NOMO-1 (cell line): ENCODE results near the gene PAOX.
"Not testable (repeated sequence)": the region's sequence is repeated elsewhere in the genome, so short reads cannot be mapped to it uniquely, and the experiment has no call there.

Experiments used
- DNase-seq, 2 experiments: peaks; one replicate each; lab custom pipeline; 2025; ENCODE audit not compliant: unreplicated experiment in 2 of 2; lab: John Stamatoyannopoulos, UW

Gene PAOX

DNA sequence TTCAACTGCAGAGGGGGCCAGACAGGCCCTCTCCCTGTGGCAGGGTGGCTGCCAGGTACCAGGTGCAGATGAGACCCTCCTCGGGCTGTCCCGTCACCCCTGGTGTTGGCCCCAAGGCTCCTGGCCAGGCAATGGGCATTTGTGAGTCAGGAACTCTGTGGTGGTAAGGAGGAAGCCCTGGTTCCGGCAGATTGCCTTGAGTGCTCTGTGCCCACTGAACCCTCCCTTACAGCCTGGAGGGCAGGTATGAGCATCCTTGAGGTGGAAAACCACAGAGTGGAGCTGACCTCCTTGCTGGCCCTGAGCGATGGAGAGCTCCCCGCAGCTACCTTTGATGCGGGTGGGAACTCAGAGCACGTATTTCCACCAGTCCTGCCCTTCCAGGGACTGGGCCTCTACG lies 2.0 kb downstream of the PAOX start:
- no peak for DNase-seq

DNA sequence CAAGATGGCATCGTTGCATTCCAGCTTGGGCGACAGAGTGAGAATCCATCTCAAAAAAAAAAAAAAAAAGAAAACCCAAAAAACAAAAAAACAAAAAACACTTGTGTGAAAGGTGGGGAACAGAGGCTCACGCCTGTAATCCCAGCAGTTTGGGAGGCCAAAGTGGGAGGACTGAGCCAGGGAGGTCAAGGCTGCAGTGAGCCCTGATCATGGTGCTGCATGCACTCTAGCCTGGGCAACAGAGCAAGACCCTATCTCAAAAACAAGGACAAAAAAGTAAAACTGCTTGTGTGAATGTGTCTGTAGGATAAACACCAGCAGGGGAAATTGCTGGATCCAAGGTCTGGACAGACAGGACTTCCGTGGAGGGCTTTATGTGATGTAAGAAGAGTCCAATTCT lies 4.5 kb downstream of the PAOX start:
- no peak for DNase-seq

DNA sequence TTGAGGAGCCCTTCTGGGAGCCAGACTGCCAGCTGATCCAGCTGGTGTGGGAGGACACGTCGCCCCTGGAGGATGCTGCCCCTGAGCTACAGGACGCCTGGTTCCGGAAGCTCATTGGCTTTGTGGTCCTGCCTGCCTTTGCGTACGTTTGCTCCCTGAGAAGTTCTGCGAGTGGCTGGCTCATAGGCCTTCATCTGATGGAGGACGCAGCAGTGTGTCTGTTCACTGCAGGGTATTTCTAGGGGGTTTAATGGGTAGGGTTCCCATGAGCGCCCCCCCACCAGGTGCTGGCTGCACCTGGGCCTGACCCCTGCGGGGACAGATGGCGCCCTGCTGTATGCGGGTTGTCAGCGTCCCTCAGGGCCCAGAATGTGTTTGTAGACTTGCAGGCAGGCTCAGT lies 5.0 kb downstream of the PAOX start:
- no peak for DNase-seq

DNA sequence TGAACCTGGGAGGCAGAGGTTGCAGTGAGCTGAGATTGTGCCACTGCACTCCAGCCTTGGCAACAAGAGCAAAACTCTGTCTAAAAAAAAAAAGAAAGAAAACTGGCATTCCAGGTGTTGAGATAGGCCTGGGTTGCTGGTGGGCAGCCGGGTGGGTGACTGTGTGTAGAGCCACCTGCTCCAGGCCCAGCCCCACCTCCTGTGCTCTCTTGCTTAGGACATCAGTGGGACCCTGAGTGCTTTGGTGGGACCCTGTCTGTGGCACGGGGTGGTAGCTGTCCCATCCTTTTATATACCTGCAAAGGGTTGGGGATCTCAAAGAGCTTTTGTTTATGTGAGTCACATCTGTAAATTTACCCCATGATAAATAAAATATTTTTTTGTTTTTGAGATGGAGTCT lies 6.2 kb downstream of the PAOX start:
- no peak for DNase-seq

DNA sequence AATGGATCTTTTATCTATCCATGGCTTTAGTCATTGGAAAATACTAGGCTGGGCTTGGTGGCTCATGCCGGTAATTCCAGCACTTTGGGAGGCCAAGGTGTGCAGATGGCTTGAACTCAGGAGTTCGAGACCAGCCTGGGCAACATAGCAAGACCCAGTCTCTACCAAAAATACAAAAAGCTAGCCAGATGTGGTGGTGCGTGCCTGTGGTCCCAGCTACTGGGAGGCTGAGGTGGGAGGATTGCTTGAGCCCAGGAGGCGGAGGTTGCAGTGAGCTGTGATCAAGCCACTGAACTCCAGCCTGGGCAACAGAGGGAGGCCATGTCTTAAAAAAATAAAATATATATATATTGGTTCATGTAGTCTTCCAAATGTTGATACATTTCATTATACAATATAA lies 7.9 kb downstream of the PAOX start:
- DNase-seq, result not testable (repeated sequence)

DNA sequence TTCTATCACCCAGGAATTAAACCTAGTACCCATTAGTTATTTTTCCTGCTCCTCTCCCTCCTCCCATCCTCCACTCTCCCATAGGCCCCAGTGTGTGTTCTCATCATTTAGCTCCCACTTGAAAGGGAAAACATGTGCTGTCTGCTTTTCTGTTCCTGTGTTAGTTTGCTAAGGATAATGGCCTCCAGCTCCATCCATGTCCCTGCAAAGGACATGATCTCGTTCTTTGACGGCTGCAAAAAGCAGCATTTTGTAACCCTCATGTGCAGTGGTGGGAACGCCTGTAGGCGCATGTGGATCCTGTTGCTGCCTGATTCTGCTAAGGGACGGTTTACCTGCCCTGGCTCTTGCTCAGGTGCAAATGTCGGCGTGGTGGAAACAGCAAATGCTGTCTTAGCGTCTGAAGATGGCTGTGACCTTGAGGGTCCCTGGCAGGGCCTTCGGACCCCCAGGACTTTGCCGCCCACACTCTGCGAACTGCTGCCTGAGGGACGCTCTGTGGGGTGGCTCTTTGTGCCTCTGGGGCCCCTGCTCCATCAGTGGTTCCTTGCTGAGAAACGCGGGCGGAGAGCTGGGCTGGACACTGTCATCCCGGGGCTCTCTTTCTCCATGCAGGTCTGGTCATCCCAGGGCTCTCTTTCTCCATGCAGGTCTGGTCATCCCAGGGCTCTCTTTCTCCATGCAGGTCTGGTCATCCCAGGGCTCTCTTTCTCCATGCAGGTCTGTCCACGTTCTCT lies 9.3 kb downstream of the PAOX start:
- no peak for DNase-seq

DNA sequence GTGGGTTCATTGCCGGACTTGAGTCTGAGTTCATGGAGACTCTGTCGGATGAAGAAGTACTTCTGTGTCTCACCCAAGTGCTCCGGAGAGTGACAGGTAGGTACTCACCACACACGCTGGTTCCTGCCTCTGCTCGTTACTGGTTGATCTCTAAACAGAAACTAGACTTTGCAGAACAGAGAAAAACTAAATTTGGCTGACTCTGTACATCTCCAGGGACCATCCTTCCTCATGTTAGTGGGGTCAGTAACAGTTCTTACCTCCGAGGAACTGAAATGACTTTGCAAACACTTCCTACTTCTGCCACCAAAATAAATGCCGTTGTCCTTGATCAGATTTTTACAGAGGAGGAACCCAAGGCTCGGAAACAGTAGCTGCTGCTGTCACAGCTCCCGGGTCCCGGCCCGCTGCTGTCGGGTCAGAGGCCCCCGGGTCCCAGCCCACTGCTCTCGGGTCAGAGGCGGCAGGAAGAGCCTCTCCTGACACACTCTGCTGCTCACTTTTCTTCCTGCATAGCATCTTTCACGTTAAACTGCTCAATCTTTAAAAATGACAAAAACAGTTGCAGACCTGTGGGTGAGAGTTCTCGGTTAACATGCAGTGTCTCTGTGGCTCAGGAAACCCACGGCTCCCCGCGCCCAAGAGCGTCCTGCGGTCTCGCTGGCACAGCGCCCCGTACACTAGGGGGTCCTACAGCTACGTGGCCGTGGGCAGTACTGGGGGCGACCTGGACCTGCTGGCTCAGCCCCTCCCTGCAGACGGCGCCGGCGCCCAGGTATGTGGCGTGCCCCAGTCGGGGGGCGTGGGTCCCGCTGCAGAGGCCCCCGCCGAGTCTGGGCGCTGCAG lies 10.1 kb downstream of the PAOX start:
- peak; percentile 39 to 78 for DNase-seq

DNA sequence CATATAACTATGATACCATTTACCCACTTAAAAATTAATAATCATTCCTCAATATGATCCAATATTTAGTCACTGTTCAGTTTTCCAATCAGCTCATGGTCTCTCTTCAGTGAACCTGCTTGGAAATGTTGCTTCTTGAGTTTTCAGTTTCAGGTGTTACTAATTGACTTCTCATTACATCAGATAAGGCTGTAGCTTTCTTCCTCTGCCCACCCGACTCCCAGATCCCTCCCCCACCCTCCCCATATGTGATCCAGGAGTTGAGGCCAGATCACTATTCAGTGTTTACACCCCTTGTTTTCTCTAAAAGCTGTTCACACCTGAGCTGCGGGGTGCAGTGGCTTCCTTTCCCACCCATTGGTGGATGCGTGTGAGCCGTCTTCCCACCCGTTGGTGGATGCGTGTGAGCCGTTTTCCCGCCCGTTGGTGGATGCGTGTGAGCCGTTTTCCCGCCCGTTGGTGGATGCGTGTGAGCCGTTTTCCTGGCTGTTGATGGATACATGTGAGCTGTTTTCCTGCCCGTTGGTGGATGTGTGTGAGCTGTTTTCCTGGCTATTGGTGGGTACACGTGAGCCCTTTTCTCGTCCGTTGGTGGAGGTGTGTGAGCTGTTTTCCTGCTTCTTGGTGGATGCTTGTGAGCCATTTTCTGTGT lies 11.7 kb downstream of the PAOX start:
- no peak for DNase-seq

DNA sequence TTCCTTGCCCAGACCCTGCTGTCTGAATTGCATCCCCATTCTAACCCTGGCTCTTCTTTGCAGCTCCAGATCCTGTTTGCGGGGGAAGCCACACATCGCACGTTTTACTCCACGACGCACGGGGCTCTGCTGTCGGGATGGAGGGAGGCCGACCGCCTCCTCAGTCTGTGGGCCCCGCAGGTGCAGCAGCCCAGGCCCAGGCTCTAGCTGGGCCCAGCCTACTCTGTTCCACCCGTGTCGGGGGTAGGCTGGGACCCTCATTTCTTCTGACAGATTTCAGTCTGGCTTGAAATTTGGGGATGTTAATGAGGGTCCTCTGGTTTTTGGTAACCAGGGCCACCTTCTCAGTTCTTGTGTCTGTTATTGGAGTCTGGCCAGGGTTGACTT lies 12.2 kb downstream of the PAOX start:
- no peak for DNase-seq

DNA sequence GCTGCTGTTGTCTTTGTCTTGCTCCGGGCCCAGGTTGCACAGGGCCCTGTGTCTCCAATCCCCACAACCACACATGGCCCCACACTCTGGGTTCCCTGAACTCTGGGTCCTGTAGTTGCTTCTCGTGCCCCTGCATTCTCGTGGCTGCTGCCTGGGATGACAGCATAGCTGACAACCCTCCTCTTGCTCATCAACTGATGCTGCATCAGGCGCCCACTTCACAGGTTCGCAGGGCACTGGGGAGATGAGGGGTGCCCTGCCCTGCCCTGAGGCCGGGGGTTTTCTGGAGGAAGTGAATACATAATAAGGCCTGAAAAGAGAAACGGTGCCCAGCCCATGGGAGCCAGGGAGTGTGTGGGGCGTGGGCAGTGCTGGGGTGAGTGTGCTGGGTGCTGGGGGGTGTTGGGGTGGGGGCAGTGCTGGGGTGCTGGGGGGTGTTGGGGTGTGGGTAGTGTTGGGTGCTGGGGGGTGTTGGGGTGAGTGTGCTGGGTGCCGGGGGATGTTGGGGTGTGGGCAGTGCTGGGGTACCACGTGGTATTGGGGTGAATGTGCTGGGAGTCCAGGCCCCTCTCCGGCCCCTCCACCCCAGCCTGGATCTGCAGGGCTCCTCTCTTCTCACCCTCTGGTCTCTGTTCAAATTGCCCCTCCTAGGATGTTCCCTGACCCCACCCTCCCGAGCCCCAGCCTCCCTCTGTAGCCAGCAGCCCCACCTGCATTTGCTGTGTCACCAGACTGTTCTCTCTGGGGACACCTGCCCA lies 12.9 kb downstream of the PAOX start:
- no peak for DNase-seq

DNA sequence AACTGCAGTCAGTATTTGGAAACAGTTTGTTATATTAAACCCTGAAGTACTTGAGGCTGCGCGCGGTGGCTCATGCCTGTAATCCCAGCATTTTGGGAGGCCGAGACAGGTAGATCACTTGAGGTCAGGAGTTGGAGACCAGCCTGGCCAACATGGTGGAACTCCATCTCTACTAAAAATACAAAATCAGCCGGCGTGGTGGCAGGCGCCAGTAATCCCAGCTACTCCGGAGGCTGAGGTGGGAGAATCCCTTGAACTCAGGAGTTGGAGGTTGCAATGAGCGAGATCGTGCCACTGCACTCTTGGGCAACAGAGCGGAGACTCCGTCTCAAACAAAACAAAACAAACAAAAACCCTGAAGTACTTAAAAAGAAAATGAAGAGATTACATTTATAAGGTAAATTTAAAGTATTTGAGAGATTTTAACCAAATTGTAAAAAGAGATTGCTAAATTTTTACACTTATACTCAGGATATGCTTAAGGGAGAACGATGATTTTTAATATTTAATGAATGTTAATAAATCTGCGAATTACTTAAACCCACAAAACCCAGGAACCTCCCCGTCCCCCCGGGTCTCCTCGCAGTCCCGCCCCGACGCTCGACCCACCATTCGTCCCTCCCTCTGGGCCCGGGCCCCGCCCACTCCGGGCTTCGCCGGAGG lies 14.5 kb downstream of the PAOX start:
- no peak for DNase-seq

DNA sequence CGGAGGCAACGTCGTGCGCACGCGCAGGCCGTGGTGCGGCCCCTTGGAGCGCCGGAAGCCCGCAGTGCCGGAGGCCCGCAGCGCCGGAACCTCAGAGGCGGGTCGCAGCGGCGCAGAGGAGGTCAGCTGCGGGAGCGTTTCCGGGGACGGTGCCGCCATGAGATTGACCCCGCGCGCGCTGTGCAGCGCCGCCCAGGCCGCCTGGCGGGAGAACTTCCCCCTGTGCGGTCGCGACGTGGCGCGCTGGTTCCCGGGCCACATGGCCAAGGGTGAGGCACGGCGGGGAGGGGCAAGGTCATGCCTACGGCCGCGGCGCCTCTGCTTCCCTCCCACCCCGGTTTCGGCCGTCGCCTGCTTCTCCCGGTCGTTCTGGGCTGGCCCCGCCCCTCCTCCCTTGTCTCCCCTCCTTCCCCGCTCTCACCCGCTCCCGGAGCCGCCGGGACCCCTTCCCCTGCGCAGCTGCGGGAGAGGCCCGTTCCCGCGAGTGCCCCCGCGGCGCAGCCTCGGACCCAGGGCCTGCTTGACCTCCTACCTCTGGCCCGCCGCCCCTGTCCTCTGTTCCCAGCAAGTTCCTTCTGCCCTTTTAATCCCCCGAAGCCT lies 15.1 kb downstream of the PAOX start, which contains the start of gene MTG1:
TSS of gene MTG1 (plus strand) at position 94 of the 600 bp plus-strand sequence. CDS start at position 158, 64 bp downstream.
- peak; percentile 88 to 92 for DNase-seq

DNA sequence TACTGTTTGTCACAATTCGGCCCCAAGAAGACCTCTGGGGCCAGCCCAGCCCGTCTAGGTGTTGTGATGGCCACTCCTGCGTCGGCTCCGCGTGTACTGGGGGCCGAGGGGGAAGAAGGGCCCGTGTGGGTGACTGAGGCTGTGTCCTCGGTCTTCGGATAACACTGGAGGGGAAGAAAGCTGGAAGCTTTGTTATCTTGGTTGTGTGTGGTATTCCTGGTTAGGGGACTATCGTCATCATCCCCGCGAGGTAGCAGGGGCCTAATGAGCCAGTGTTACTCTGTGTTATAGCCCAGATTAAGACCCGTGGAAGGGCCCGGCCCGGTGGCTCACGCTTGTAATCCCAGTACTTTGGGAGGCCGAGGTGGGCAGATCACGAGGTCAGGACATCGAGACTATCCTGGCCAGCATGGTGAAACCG lies 15.7 kb downstream of the PAOX start:
- DNase-seq, result peak in 1 of 2 experiments; percentile 12

DNA sequence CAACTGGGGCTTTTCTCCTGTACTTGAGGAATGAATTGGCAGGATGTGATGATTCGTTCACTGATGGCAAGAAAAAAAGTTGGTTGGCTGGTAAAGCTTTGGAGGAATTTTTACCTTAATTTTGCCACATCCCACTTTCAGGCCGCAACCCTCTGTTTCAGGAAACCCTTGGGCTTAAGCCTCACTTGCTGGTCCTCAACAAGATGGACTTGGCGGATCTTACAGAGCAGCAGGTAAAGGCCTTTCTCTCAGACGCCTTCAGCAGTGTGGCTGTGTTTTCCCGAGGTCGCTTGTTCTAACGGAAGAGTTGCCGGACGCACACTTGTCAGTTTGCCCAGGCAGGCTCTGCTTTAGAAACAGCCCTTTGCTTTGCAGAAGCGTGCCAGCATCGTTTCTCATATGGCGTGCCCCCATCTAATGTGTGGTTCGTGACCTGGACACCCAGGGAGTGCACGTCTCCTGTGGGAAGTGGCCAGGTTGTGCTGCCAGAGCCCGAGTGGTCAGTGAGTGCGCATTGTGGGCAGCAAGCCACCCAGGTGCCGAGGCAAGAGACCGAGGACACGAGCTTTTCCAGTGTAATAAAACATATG lies 17.1 kb downstream of the PAOX start:
- DNase-seq, result no peak

DNA sequence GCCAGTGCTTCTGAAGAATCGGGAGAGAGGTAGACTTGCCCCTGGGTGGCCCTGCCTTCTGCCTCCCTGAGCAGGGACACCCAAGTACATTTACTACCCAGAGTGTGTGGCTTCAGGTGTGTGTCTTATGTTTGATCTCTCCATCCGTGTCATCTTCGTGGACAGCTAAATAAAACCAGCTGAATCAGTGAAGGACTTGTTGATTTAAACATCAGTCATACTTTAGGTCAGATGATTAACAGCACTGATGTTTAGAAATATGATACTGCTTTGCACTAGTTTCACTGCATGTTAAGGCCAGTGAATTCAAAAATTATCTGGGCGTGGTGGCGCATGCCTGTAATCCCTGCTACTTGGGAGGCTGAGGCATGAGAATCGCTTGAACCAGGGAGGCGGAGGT lies 18.9 kb downstream of the PAOX start:
- DNase-seq, result no peak

DNA sequence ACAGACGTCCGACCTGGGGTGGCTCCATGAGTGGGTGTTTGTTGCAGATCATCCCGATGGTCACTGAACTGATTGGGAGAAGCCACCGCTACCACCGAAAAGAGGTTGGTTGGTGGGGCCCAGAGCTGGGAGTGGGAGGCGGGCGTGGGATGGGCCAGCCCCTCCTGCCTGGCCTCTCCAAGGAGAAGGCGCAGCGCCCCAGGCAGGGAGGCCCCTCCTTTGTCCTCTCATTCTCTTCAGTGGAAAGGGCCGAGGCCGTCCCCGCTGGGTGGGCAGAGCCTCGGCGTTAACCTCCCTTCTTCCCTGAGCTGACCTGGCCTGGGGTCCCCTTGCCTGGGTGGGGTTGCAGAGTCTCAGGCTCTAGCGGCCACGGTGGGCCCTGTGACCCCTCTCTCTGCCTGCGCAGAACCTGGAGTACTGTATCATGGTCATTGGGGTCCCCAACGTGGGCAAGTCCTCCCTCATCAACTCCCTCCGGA lies 20.1 kb downstream of the PAOX start:
- no peak for DNase-seq

DNA sequence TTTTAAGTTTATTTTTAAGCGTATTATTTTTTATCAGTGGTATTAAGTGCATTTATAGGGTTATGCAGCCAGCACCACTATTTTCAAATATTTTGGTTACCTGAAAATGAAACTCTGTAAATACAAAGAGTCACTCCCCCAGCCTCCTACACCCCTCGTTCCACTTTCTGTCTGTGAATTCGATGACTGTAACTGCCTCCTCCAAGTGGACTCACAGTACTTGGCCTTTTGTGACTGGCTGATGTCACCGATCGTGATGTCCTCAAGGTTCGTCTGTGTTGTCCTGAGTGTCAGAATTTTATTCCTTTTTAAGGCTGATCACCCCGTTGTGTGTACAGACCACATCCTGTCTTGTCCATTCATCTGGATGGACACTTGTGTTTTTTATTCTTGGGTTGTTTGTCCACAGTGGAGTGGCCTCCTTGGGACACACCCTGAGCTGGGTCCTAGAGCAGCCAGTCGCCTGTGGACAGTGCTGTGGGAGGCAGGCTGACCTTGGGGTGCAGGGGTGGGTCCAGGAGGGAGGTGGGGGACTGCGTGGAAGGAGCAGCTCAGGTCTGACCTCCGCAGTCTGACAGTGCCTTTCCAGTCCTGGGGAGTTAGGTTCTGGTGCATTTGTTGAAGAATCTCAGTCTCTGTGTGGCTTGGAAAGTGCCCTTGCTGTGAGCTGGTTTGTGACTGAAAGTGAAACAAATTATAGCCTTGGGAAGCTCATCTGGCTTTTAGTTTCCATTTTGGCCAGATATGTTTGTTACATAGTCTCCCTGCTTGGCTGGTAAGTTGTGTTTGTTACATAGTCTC lies 21.8 kb downstream of the PAOX start:
- DNase-seq, result no peak

DNA sequence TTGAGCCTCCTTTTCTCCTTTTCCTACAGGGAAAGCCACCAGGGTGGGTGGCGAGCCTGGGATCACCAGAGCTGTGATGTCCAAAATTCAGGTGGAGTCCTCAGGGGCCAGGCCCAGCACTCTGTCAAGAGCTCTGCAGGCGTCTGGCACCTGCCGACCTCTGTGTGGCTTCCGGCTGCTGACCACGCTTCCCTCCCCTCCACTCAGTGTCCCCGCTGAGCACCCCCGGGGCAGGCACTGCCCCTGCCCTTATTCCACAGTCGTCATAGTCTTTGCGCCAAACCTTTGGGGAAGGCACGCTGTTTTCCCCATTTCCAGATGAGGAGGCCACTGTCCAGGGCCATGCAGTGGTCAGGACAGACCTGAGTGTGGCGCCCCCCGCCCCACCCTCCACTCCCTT lies 22.4 kb downstream of the PAOX start:
- no peak for DNase-seq
